ENCODE measurements around the gene SLC38A2.

Gene SLC38A2

DNA sequence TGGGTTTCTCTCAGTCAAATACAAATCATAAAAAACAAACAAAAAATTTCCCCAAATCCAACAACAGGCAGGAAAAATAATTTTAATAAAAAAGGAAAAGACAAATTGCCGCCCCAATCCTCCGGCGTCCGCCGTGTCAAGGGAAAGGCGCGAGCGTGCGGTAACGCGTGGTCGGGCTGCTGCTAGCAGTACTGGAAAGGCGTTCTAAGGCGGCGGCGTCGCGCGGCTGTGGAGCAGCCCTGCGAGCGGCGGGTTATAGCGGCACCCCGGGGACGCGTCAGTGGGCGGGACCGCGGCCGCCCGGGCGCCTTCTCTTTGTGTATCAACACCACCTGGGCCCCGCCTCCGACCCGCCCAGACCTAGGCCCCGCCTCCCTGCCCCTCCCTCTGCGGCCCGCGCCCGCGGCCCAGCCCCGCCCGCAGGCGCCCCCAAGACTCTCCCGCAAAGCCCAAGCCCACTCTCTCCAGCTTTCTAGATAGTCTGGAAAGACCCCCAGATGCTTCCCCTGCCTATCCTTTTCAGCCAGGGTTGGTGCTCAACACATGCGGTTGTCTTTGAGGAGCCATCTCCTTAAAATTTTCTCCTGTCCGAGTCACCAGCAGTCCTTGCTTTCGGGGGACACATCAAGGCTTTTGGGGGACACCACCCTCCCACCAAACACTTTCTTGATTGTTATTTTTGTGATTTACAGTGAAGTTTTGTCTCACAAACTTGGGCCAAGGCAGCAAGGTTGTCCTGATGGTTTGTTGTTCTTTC, at the start of gene SLC38A2:
TSS of gene SLC38A2 (minus strand) at position 230 of the 757 bp plus-strand sequence. CDS start 1,480 bp downstream, outside the sequence.
- peak; percentile 94 for DNase-seq (ENCODE audit: low read depth)
- TF ChIP-seq, protein P1, sequence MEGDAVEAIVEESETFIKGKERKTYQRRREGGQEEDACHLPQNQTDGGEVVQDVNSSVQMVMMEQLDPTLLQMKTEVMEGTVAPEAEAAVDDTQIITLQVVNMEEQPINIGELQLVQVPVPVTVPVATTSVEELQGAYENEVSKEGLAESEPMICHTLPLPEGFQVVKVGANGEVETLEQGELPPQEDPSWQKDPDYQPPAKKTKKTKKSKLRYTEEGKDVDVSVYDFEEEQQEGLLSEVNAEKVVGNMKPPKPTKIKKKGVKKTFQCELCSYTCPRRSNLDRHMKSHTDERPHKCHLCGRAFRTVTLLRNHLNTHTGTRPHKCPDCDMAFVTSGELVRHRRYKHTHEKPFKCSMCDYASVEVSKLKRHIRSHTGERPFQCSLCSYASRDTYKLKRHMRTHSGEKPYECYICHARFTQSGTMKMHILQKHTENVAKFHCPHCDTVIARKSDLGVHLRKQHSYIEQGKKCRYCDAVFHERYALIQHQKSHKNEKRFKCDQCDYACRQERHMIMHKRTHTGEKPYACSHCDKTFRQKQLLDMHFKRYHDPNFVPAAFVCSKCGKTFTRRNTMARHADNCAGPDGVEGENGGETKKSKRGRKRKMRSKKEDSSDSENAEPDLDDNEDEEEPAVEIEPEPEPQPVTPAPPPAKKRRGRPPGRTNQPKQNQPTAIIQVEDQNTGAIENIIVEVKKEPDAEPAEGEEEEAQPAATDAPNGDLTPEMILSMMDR (IDR thresholded peaks at IDR 0.05; ENCODE audit: low read length, missing control alignments) = no peak
- H3K4me3 ChIP-seq (replicated peaks; ENCODE audit: low read depth, low read length) = peak within 1 kb of the TSS; percentile 88

DNA sequence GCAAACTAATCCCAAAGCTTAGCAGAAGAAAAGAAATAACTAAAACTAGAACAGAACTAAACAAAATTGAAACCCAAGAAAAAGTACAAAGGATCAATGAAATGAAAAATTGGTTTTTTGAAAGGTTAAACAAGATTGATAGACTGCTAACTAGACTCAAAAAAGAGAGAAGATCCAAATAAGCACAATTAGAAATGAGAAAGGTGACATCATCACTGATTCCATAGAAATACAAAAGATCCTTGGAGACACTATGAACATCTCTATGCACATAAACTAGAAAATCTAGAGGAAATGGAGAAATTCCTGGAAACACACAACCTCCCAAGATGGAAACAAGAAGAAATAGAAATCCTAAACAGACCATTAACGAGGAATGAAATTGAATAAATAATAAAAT, 47.1 kb upstream of the SLC38A2 start:
- TF ChIP-seq, protein P1 (IDR thresholded peaks at IDR 0.05; ENCODE audit: low read length, missing control alignments) = no peak

DNA sequence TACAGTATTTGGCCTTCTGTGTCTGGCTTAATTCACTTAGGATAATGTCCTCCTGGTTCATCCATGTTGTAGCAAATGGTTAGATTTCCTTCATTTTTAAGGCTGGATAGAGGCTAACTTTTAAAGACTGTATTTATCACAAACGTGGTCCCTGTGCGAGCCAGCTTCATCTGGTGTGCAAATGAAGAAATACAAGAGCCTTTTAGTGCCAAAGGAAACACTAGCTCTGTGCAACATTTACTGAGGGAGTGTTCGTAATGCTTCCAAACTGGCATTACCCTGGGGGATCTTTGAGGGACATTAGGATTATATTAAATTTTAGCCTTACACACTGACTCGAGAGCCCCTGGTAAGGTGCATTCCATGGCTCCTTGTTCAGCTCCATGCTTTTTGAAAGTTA, 43.0 kb upstream of the SLC38A2 start:
- no peak for DNase-seq (ENCODE audit: low read depth)
- TF ChIP-seq, protein P1 (IDR thresholded peaks at IDR 0.05; ENCODE audit: low read length, missing control alignments) = no peak
- no peak overlapping the region for H3K4me3 ChIP-seq (replicated peaks; ENCODE audit: low read depth, low read length)

More for the DNA sequence above, 47.1 kb upstream of the SLC38A2 start:
- DNase-seq (ENCODE audit: low read depth) = no peak
- no peak overlapping the region for H3K4me3 ChIP-seq (replicated peaks; ENCODE audit: low read depth, low read length)

DNA sequence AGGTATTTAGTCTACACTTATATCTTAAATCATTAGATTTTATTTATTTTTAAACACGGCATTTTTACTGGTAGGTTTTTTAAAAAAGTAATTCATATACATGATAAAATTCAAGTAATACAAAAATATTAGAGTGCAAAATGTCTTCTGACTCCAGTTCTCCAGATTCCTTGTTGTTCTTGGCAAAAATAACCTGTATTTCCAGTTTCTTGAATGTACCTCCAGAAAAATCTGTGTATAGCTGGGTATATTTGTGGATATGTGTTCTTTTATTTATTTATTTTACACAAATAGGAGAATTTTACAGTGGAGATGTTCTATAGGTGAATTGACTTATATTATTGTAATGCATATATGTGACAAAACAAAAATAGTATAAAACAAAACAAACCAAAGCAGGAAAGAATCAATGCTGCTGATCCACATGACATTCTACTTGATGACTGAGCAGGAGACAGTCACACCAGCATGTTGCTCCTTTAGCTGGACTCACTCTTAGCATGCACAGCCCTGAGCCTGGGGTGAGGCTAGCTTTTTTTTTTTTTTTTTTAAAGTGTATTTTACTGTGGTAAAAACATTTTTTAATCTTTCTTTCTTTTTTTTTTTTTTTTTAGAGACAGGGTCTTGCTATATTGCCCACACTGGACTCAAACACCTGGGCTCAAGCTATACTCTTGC, 42.2 kb upstream of the SLC38A2 start:
- TF ChIP-seq, protein P1 (IDR thresholded peaks at IDR 0.05; ENCODE audit: low read length, missing control alignments) = no peak
- H3K4me3 ChIP-seq (replicated peaks; ENCODE audit: low read depth, low read length) = no peak overlapping the region
- no peak for DNase-seq (ENCODE audit: low read depth)

DNA sequence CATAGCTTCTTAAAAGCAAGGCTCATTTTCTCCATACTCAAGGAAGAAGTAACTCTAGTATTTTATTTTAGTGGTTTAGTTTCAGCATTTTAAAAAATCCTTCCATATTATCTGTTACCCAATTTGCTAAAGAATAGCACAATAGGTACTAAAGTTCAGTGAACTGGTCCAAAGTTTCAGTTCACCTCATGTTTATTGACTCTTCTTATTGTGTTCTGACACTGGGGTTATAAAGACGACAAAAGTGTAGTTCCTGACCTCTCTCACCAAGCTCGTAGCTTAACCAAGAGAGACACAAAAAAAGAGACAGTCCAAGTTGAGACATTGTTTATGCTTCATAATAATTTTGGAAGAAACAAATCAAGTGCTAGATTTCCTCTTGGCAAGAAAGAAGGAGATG, 40.8 kb upstream of the SLC38A2 start:
- no peak overlapping the region for H3K4me3 ChIP-seq (replicated peaks; ENCODE audit: low read depth, low read length)
- TF ChIP-seq, protein P1 (IDR thresholded peaks at IDR 0.05; ENCODE audit: low read length, missing control alignments) = no peak
- DNase-seq (ENCODE audit: low read depth) = no peak

DNA sequence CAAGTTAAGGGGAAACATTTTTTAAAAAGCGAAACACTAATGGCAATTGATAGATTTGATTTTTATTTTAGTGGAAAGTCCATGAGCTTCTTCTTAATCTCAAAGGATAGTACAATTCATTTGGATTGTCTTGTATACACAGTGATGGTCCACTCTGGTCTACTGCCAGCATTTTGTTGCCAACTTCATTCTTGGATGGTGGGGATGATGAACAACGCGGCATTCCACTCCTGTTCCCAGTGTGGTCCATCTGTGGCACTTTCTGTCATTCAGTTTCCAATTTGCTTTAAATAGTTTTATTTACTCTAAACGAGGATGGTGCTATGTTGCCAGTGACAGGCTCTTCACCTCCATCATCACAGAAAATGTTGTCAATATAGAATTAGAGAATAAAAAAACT, 40.3 kb upstream of the SLC38A2 start:
- no peak for DNase-seq (ENCODE audit: low read depth)
- H3K4me3 ChIP-seq (replicated peaks; ENCODE audit: low read depth, low read length) = no peak overlapping the region
- TF ChIP-seq, protein P1 (IDR thresholded peaks at IDR 0.05; ENCODE audit: low read length, missing control alignments) = no peak
